HPDE6-E6E7 (cell line): ENCODE results near the gene LRRC25.

ENCODE experiments used
- DNase-seq: peaks from one replicate; pipeline ENCODE4 v3.0.0; 2011; ENCODE audit warnings: missing footprints; ENCODE audit errors: extremely low spot score

LRRC25 gene

GRCh38 chr19:18397242-18398202 lies at the start of gene LRRC25:
Gene LRRC25, minus strand, starts transcription at chr19:18397622. Its CDS starts 659 bp downstream, at chr19:18396963.
- DNase-seq = no peak

- DNase-seq = no peak
Measured at GRCh38 chr19:18446811-18447359, 49.5 kb upstream of the LRRC25 start.

GRCh38 chr19:18446145-18446810 lies 48.9 kb upstream of the LRRC25 start:
- DNase-seq = no peak

- no peak for DNase-seq
Measured at GRCh38 chr19:18445262-18445948, 48.0 kb upstream of the LRRC25 start.

GRCh38 chr19:18444513-18444912 lies 47.1 kb upstream of the LRRC25 start:
- DNase-seq = no peak

- no peak for DNase-seq
Measured at GRCh38 chr19:18443831-18444230, 46.4 kb upstream of the LRRC25 start.

- DNase-seq = no peak
Measured at GRCh38 chr19:18443406-18443805, 46.0 kb upstream of the LRRC25 start.

- no peak for DNase-seq
Measured at GRCh38 chr19:18442941-18443340, 45.5 kb upstream of the LRRC25 start.

GRCh38 chr19:18441804-18442788 lies 44.7 kb upstream of the LRRC25 start:
- no peak for DNase-seq

- no peak for DNase-seq
Measured at GRCh38 chr19:18440936-18441803, 43.7 kb upstream of the LRRC25 start.

- DNase-seq = no peak
Measured at GRCh38 chr19:18440415-18440877, 43.0 kb upstream of the LRRC25 start.

GRCh38 chr19:18439910-18440237 lies 42.5 kb upstream of the LRRC25 start:
- DNase-seq = no peak

GRCh38 chr19:18439025-18439909 lies 41.8 kb upstream of the LRRC25 start:
- no peak for DNase-seq

- DNase-seq = no peak
Measured at GRCh38 chr19:18438331-18439024, 41.1 kb upstream of the LRRC25 start.

- DNase-seq = no peak
Measured at GRCh38 chr19:18437491-18438330, 40.3 kb upstream of the LRRC25 start, which contains the start of gene ISYNA1. Gene ISYNA1, minus strand, starts transcription at chr19:18438133. Its CDS starts 154 bp downstream, at chr19:18437979.

GRCh38 chr19:18436671-18437490 lies 39.5 kb upstream of the LRRC25 start:
- no peak for DNase-seq
